Measurements from ENCODE around the gene CCDC18.

The CCDC18 gene

GRCh38 chr1:93137604-93138292 lies 42.8 kb upstream of the CCDC18 start:
- H3K4me3 ChIP-seq (replicated peaks; ENCODE audit: insufficient read depth, low read length) = no peak overlapping the region
- DNase-seq (ENCODE audit: low read depth in 1 of 2, low spot score in 1 of 2) = no peak
- TF ChIP-seq POLR2AphosphoS5 (IDR thresholded peaks at IDR 0.05; ENCODE audit: low read depth) = no peak
- TF ChIP-seq, protein P1, sequence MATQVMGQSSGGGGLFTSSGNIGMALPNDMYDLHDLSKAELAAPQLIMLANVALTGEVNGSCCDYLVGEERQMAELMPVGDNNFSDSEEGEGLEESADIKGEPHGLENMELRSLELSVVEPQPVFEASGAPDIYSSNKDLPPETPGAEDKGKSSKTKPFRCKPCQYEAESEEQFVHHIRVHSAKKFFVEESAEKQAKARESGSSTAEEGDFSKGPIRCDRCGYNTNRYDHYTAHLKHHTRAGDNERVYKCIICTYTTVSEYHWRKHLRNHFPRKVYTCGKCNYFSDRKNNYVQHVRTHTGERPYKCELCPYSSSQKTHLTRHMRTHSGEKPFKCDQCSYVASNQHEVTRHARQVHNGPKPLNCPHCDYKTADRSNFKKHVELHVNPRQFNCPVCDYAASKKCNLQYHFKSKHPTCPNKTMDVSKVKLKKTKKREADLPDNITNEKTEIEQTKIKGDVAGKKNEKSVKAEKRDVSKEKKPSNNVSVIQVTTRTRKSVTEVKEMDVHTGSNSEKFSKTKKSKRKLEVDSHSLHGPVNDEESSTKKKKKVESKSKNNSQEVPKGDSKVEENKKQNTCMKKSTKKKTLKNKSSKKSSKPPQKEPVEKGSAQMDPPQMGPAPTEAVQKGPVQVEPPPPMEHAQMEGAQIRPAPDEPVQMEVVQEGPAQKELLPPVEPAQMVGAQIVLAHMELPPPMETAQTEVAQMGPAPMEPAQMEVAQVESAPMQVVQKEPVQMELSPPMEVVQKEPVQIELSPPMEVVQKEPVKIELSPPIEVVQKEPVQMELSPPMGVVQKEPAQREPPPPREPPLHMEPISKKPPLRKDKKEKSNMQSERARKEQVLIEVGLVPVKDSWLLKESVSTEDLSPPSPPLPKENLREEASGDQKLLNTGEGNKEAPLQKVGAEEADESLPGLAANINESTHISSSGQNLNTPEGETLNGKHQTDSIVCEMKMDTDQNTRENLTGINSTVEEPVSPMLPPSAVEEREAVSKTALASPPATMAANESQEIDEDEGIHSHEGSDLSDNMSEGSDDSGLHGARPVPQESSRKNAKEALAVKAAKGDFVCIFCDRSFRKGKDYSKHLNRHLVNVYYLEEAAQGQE (IDR thresholded peaks at IDR 0.05; ENCODE audit: insufficient replicate concordance, low read depth) = no peak
- TF ChIP-seq SPI1 (IDR thresholded peaks at IDR 0.05; ENCODE audit: borderline replicate concordance, low read depth) = no peak
- no peak for TF ChIP-seq GABPA (IDR thresholded peaks at IDR 0.05; ENCODE audit: low read depth)
- no peak for TF ChIP-seq CTCF (IDR thresholded peaks at IDR 0.05; ENCODE audit: insufficient read depth, low read length)
- H3K27ac ChIP-seq (replicated peaks) = no peak overlapping the region
- H3K27me3 ChIP-seq (ENCODE audit: insufficient read depth, poor library complexity, severe bottlenecking) = no peaks in the 10 kb centered on the region

GRCh38 chr1:93140106-93140505 lies 40.4 kb upstream of the CCDC18 start:
- TF ChIP-seq CTCF (IDR thresholded peaks at IDR 0.05; ENCODE audit: insufficient read depth, low read length) = no peak
- no peak for TF ChIP-seq POLR2AphosphoS5 (IDR thresholded peaks at IDR 0.05; ENCODE audit: low read depth)
- TF ChIP-seq, protein P1 (IDR thresholded peaks at IDR 0.05; ENCODE audit: insufficient replicate concordance, low read depth) = no peak
- no peak for TF ChIP-seq GABPA (IDR thresholded peaks at IDR 0.05; ENCODE audit: low read depth)
- no peak for TF ChIP-seq SPI1 (IDR thresholded peaks at IDR 0.05; ENCODE audit: borderline replicate concordance, low read depth)
- no peaks in the 10 kb centered on the region for H3K27me3 ChIP-seq (ENCODE audit: insufficient read depth, poor library complexity, severe bottlenecking)
- H3K27ac ChIP-seq (replicated peaks) = no peak overlapping the region
- no peak for DNase-seq (ENCODE audit: low read depth in 1 of 2, low spot score in 1 of 2)
- no peak overlapping the region for H3K4me3 ChIP-seq (replicated peaks; ENCODE audit: insufficient read depth, low read length)

- TF ChIP-seq CTCF (IDR thresholded peaks at IDR 0.05; ENCODE audit: insufficient read depth, low read length) (no peak), POLR2AphosphoS5 (IDR thresholded peaks at IDR 0.05; ENCODE audit: low read depth) (no peak), GABPA (IDR thresholded peaks at IDR 0.05; ENCODE audit: low read depth) (no peak), SPI1 (IDR thresholded peaks at IDR 0.05; ENCODE audit: borderline replicate concordance, low read depth) (no peak)
- TF ChIP-seq, protein P1 (IDR thresholded peaks at IDR 0.05; ENCODE audit: insufficient replicate concordance, low read depth) = no peak
- DNase-seq (ENCODE audit: low read depth in 1 of 2, low spot score in 1 of 2) = no peak
- no peaks in the 10 kb centered on the region for H3K27me3 ChIP-seq (ENCODE audit: insufficient read depth, poor library complexity, severe bottlenecking)
- H3K27ac ChIP-seq (replicated peaks) = no peak overlapping the region
- no peak overlapping the region for H3K4me3 ChIP-seq (replicated peaks; ENCODE audit: insufficient read depth, low read length)
Observed at GRCh38 chr1:93142161-93142560, 38.4 kb upstream of the CCDC18 start.

All from HL-60 (cell line).